Measurements from ENCODE around the gene MT1E. TPM values are rescaled to one million over a fixed set of nuclear protein-coding genes. Genes with fewer than 3 reads are reported as not detected.

The MT1E gene
- total and polyA plus RNA-seq, 2 of the 8 experiments (the other 6 are each of a cell fraction or from before 2014, with no cell fraction given), result 7.9 to 117 TPM

DNA sequence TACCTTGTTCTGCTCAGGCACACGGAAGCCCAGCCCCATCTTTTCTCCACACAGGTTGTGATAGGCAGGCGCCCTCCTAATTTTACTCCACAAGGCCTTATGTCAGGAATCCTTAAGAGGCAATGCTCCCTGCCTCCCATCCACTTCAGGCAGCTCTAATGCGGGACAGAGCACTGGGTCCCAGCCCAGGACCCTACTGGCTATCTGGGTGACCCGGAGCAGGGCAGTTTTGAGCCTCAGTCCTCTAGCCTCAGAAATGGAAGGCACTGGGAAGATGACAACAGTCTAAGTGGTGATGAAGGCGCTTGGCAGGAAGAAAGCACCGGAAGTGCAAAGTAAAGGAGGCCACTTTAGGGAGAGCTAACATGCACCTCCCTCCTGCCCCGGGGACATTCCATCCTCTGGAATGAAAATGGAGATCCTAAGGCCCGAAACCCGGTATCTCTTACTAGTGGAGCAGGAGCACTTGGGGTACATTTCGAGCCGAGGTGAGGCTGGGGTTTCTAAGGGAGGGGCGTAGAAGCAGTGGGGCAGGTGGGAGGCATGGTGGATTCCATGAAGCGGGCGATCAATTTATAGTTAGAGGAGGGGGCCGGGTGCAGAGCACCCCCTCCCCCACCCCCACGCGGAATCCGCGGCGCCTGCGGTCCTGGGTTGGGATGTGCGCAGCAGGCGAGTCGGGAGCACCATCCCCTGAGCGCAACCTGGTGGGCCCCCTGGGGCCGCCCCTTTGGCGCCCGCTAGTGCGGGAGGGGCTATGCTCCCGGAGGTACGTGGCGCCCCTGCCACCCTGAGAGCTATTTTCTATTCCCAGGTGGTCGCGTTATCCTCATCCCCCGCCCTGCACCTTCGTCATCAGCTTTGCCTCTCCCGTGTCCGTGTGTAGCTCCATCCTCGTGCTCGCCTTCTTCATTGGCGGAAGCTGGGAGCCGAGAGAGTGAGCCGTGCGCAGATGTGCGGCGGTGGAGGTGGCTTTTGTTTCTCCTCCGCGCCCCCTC lies 37.1 kb downstream of the MT1E start (continued):
- TF ChIP-seq YY1 (IDR thresholded peaks at IDR 0.05; ENCODE audit: low read depth, low read length) (no peak), HDAC2 (IDR thresholded peaks at IDR 0.05; ENCODE audit: borderline replicate concordance in 1 of 2, low read depth in 2 of 2, low read length in 2 of 2) (no peak), TAF1 (IDR thresholded peaks at IDR 0.05; ENCODE audit: low read depth, low read length) (no peak), CTBP2 (IDR thresholded peaks at IDR 0.05; ENCODE audit: borderline replicate concordance, insufficient read depth, insufficient read length, low read length) (no peak), FOSL1 (IDR thresholded peaks at IDR 0.05; ENCODE audit: insufficient read depth, low read depth, low read length) (no peak), RNF2 (IDR thresholded peaks at IDR 0.05; ENCODE audit: borderline replicate concordance, low read depth, low read length, missing control alignments, poor library complexity, severe bottlenecking) (peak; percentile 35), RAD21 (IDR thresholded peaks at IDR 0.05 in 1 of 2, conservative IDR thresholded peaks at IDR 0.05 in 1 of 2; ENCODE audit: low read depth in 2 of 2, low read length in 2 of 2) (no peak), TBP (IDR thresholded peaks at IDR 0.05; ENCODE audit: low read depth, low read length) (no peak), BCL11A (IDR thresholded peaks at IDR 0.05; ENCODE audit: low read depth in 2 of 2, low read length in 2 of 2) (no peak)
